Gastrocnemius medialis (tissue), 4 donors: ENCODE measurements around the gene ANKRD34A. TPM values are rescaled to one million over a fixed set of nuclear protein-coding genes. Genes with fewer than 3 reads are reported as not detected.

Experiments used
- ATAC-seq, 2 donors: fragments of 150-250 bp; one replicate each; pipeline ENCODE4 v1.9.1; 2016
- DNase-seq, 2 donors: peaks; one replicate each; pipeline ENCODE4 v3.0.0-alpha.2; 2019
- H3K27ac ChIP-seq, 4 donors: fragments of 200-600 bp; sonication (generic); 1 replicate in 1 of 4; 2 replicates in 3 of 4; pipeline ENCODE4 v1.5.1; 2016 to 2018; ENCODE audit warnings: mild to moderate bottlenecking in 2 of 4, moderate library complexity in 1 of 4
- H3K27me3 ChIP-seq, 3 donors: fragments of 200-600 bp; sonication (generic) in 2 of 3; 1 replicate in 1 of 3; 2 replicates in 2 of 3; pipeline versions ENCODE4 v1.5.1 to v1.6.0; 2016 to 2019; ENCODE audit warnings: mild to moderate bottlenecking in 1 of 3, moderate library complexity in 1 of 3
- H3K36me3 ChIP-seq, 2 donors: fragments of 200-600 bp; sonication (generic) in 1 of 2; one replicate each; pipeline ENCODE4 v1.5.1; 2017 to 2018
- H3K4me1 ChIP-seq, 2 donors: fragments of 200-600 bp; sonication (generic) in 1 of 2; one replicate each; pipeline ENCODE4 v1.5.1; 2016 to 2017; ENCODE audit warnings: mild to moderate bottlenecking in 2 of 2
- H3K4me3 ChIP-seq, 4 donors: fragments of 200-600 bp; sonication (generic) in 3 of 4; 1 replicate in 1 of 4; 2 replicates in 3 of 4; pipeline ENCODE4 v1.5.1; 2016 to 2019; ENCODE audit warnings: mild to moderate bottlenecking in 2 of 4
- H3K9me3 ChIP-seq, 3 donors: fragments of 200-600 bp; sonication (generic) in 2 of 3; 1 replicate in 1 of 3; 2 replicates in 2 of 3; pipeline ENCODE4 v1.5.1; 2016 to 2019
- POLR2A ChIP-seq, 2 donors: fragments of 450-650 bp; IDR thresholded peaks; one replicate each; pipeline ENCODE4 v1.6.1; 2017; ENCODE audit warnings: antibody characterized with exemption in 2 of 2, mild to moderate bottlenecking in 2 of 2, moderate library complexity in 2 of 2
- in situ Hi-C, 4 donors: fragments of 200-750 bp; cut with MboI; loops; one replicate each; pipeline versions ENCODE4 v1.15.0 to v1.8.0; 2017; ENCODE audit warnings: low sequenced_read_pairs in 4 of 4
- intact Hi-C: fragments of 100-400 bp; cut with DNase I; formaldehyde crosslinking; loops from one replicate; pipeline ENCODE4 v1.15.1; 2023; ENCODE audit warnings: low total_unique reads
- total RNA-seq, 4 donors: library from RNA; depleted of rRNA; stranded (reverse); fragments of >200 nt; gene quantifications; one replicate each; pipeline versions ENCODE4 v1.1.0 to v1.2.3, GENCODE V29; 2016
- TF ChIP-seq, protein P1 (sequence below), 5 experiments: fragments of 450-650 bp in 3 of 5; fragments of 200-600 bp in 2 of 5; sonication (generic) in 2 of 5; IDR thresholded peaks in 4 of 5; conservative IDR thresholded peaks in 1 of 5; 1 replicate in 4 of 5; 2 replicates in 1 of 5; pipeline ENCODE4 v1.5.1; 2016 to 2019; ENCODE audit warnings: antibody characterized with exemption in 5 of 5, mild to moderate bottlenecking in 3 of 5, moderate library complexity in 3 of 5

Gene ANKRD34A
- total RNA-seq, 4 donors from 2014 or later, result 3.3 to 19.0 (median 6.7) TPM

DNA sequence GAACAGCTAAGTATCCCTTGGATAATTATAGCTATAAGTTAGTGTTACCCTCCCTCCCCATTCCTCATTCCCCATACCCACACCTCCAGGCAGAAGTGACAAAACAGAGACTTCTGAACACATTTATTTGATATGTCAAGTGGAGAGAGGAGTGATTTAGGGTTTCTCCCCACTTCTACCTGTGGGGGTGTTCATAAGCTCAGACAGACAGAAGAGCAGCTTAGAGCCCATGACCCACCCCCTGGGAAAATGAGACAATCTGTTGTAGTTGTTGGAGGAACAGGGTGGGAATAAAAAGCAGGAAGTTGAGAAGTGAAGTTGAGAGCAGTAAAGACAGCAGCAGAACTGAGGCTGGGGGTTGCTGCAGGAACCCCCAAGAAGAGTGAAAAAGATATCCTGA, 5.0 kb downstream of the ANKRD34A start:
- Histone ChIP-seq H3K27ac (peak overlapping the region; percentile 88 to 99 (median 96)), H3K4me1 (peaks cover 58 to 69% of the 10 kb centered on the region in 2 donors), H3K27me3 (no peaks in the 10 kb centered on the region), H3K36me3 (no peaks in the 10 kb centered on the region), H3K9me3 (no peaks in the 10 kb centered on the region), H3K4me3 (peak overlapping the region in 2 of 4 donors; percentile 72 to 82)
- DNase-seq (no peak), ATAC-seq (no peak)
- in situ Hi-C loops (loop anchor here in 1 of 4 donors (10.0 kb wide), 1 partner anchor 65 kb away; no protein-coding TSS in a partner anchor), intact Hi-C loops (no loop called here)
- no peak for TF ChIP-seq POLR2A (IDR thresholded peaks at IDR 0.05)
- TF ChIP-seq, protein P1, sequence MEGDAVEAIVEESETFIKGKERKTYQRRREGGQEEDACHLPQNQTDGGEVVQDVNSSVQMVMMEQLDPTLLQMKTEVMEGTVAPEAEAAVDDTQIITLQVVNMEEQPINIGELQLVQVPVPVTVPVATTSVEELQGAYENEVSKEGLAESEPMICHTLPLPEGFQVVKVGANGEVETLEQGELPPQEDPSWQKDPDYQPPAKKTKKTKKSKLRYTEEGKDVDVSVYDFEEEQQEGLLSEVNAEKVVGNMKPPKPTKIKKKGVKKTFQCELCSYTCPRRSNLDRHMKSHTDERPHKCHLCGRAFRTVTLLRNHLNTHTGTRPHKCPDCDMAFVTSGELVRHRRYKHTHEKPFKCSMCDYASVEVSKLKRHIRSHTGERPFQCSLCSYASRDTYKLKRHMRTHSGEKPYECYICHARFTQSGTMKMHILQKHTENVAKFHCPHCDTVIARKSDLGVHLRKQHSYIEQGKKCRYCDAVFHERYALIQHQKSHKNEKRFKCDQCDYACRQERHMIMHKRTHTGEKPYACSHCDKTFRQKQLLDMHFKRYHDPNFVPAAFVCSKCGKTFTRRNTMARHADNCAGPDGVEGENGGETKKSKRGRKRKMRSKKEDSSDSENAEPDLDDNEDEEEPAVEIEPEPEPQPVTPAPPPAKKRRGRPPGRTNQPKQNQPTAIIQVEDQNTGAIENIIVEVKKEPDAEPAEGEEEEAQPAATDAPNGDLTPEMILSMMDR (IDR thresholded peaks at IDR 0.05 in 4 of 5, conservative IDR thresholded peaks at IDR 0.05 in 1 of 5), result no peak

DNA sequence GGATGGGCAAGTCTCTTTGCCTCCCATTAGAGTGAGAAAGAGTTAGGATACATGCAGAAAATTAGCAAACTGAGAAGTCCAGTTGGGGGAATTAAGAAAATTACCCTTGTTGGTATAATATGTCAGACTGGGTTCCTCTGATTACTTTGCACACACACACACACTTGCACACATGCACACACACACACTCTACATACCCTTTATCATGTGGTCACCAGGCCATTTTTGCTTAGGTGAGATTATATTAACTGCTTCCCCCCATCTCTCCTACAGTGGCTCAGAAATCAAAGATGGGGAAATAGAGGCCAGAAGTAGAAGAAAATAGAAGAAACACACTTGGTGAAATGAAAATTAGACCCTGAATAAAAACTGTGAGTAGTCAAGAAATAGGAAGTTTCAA, 5.6 kb downstream of the ANKRD34A start:
- H3K9me3 ChIP-seq, result no peaks in the 10 kb centered on the region
- no peaks in the 10 kb centered on the region for H3K27me3 ChIP-seq
- peak overlapping the region; percentile 88 to 99 (median 96) for H3K27ac ChIP-seq
- intact Hi-C loops (no loop called here), in situ Hi-C loops (loop anchor here in 1 of 4 donors (10.0 kb wide), 1 partner anchor 64 kb away; no protein-coding TSS in a partner anchor)
- H3K4me3 ChIP-seq, result peak overlapping the region in 3 of 4 donors; percentile 1 to 72 (median 37)
- ATAC-seq (no peak), DNase-seq (no peak)
- H3K36me3 ChIP-seq, result no peaks in the 10 kb centered on the region
- TF ChIP-seq, protein P1 (IDR thresholded peaks at IDR 0.05 in 4 of 5, conservative IDR thresholded peaks at IDR 0.05 in 1 of 5), result no peak
- TF ChIP-seq POLR2A (IDR thresholded peaks at IDR 0.05), result no peak
- H3K4me1 ChIP-seq, result peaks cover 60 to 72% of the 10 kb centered on the region in 2 donors

DNA sequence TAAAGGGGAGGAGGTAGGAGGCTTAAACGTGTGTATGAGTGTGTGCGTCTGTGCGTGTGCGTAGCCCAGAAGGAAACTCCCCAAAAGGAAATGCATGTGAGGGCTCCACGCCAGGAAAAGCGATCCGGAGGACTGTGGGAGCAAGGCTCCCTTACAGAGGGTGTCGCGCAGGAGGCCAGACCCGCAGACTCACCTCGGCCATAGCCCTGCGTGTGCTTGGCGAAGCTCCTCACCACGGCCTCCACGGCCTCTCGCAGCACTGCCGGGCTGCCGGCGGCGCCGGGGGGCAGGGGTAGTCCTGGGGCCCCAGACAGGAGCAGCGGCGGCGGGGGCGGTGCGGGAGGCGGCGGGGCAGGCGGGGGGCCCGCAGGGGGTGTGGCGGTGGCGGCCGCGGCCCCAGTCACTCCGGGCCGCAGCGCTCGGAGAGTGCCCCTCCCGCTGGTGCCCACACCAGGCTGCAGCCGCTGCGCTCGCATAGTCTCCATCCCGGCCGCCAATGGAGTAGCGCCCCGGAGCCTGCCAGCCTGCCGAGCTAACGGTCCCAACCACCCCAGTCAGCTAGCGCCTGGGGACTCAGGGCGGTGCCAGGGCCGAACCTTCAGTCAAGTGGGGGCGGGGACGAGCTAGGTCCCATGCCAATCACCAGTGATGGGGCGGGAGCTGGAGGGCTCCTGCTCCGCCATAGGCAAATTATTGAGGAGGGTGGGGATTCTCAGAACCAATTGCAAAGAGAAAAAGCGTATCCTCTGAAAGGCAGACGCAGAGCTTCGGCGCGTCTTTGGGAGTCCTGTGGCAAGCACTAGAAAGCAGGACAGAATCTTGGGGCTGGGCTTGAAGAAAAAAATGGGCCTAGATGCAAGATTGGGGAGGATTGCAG, 6.7 kb downstream of the ANKRD34A start, which contains the start of gene LIX1L:
LIX1L (minus strand) TSS at position 575 of the 877 bp plus-strand sequence; CDS start at position 485, 90 bp downstream.
- peak; percentile 91 to 93 for TF ChIP-seq POLR2A (IDR thresholded peaks at IDR 0.05)
- TF ChIP-seq, protein P1 (IDR thresholded peaks at IDR 0.05 in 4 of 5, conservative IDR thresholded peaks at IDR 0.05 in 1 of 5), result no peak
- H3K4me1 ChIP-seq, result peaks cover 58 to 72% of the 10 kb centered on the region in 2 donors
- peak within 1 kb of the TSS; percentile 62 to 88 (median 70) for H3K4me3 ChIP-seq
- H3K9me3 ChIP-seq, result no peaks in the 10 kb centered on the region
- no peaks in the 10 kb centered on the region for H3K36me3 ChIP-seq
- in situ Hi-C loops, result loop anchor here in 1 of 4 donors (10.0 kb wide), 1 partner anchor 63 kb away; no protein-coding TSS in a partner anchor
- DNase-seq (peak; percentile 97 to 98), ATAC-seq (peak; percentile 74 to 81)
- intact Hi-C loops, result loop anchor here (1.0 kb wide), 1 partner anchor 30 kb away; the partner anchor contains the start of gene RBM8A
- H3K27ac ChIP-seq, result peak within 1 kb of the TSS; percentile 88 to 99 (median 96)
- H3K27me3 ChIP-seq, result no peaks in the 10 kb centered on the region

DNA sequence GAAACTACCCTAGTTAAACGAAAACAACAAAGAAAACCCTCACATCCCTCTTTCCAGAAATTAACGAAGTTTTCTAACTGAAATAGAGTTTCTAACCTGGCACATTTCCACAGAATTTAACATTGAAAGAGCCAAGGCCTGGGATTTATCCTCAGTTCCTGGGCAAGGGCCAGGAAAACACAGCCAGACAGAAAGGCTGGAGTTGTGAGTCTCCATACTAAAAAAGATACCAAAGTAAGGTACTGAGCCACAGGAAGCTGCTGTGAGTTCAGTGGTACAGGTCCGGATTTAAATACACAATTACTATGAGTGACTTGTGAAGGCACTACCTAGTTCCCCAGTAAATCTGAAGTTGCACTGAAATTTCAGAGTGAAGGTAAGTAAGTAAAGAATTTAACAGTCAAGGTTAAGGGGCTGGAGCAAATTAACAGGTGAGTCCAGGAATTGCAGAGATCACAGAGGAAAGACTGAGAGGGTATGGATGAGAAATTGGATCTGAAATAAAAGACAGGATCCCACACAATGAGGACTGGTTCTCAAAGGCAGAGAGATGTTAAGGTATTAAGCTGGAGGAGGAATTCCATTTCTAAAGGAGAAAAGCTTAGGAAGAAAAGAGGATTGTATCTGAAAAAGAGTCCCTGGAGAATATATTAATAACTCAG, 7.5 kb downstream of the ANKRD34A start:
- Histone ChIP-seq H3K27me3 (no peaks in the 10 kb centered on the region), H3K9me3 (no peaks in the 10 kb centered on the region), H3K4me1 (peaks cover 64 to 76% of the 10 kb centered on the region in 2 donors), H3K36me3 (no peaks in the 10 kb centered on the region), H3K27ac (peak overlapping the region; percentile 88 to 99 (median 96)), H3K4me3 (peak overlapping the region; percentile 62 to 88 (median 70))
- DNase-seq, result peak in 1 of 2 donors; percentile 63
- intact Hi-C loops (loop anchor here (1.0 kb wide), 1 partner anchor 30 kb away; the partner anchor contains the start of gene RBM8A), in situ Hi-C loops (loop anchor here in 1 of 4 donors (10.0 kb wide), 1 partner anchor 62 kb away; no protein-coding TSS in a partner anchor)
- peak; percentile 9 to 22 for ATAC-seq
- TF ChIP-seq, protein P1 (IDR thresholded peaks at IDR 0.05 in 4 of 5, conservative IDR thresholded peaks at IDR 0.05 in 1 of 5), result no peak
- no peak for TF ChIP-seq POLR2A (IDR thresholded peaks at IDR 0.05)
